ENCODE results near the gene ZBTB47.

DNA sequence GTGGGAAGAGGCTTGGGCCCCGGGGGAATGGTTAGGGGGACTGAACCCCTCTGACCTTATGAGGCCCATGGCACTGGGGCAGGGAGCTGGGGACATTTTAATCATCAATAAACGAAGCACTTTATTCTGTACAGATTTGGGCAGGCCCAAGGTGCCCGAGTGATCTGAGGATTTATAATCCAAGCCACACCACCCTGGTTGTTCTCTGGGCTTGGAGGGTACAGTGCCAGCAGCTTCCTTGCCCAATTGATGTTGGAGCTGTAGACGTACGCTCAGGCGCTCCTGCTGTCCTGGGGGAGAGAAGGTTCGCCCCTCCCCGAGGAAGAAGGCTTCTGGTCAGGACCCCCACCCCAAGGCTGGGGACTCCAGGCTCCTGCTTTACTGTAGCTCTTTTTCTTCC, 12.5 kb downstream of the ZBTB47 start:
- TF ChIP-seq POLR2AphosphoS5 (IDR thresholded peaks at IDR 0.05), result no peak
- TF ChIP-seq, protein P1, sequence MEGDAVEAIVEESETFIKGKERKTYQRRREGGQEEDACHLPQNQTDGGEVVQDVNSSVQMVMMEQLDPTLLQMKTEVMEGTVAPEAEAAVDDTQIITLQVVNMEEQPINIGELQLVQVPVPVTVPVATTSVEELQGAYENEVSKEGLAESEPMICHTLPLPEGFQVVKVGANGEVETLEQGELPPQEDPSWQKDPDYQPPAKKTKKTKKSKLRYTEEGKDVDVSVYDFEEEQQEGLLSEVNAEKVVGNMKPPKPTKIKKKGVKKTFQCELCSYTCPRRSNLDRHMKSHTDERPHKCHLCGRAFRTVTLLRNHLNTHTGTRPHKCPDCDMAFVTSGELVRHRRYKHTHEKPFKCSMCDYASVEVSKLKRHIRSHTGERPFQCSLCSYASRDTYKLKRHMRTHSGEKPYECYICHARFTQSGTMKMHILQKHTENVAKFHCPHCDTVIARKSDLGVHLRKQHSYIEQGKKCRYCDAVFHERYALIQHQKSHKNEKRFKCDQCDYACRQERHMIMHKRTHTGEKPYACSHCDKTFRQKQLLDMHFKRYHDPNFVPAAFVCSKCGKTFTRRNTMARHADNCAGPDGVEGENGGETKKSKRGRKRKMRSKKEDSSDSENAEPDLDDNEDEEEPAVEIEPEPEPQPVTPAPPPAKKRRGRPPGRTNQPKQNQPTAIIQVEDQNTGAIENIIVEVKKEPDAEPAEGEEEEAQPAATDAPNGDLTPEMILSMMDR (IDR thresholded peaks at IDR 0.05), result no peak

Data from stomach (tissue), 4 donors.